Measurements from ENCODE around the gene ATP5F1D.
A peak's percentile ranks its signal among the peaks of the same experiment; 100 is the strongest.

ATP5F1D gene

GRCh38 chr19:1268226-1269064 lies 26.9 kb downstream of the ATP5F1D start:
- peak overlapping the region; percentile 78; the same call in 1 of the 2 replicates for H3K4me3 ChIP-seq (replicated peaks; ENCODE audit: low read depth, low read length)
- TF ChIP-seq CTCF (IDR thresholded peaks at IDR 0.05; ENCODE audit: low read depth, low read length, missing control alignments) = no peak
- DNase-seq (ENCODE audit: extremely low read depth, low read depth) = no peak

- peak within 1 kb of the TSS; percentile 78 for H3K4me3 ChIP-seq (replicated peaks; ENCODE audit: low read depth, low read length)
- DNase-seq (ENCODE audit: extremely low read depth, low read depth) = peak; percentile 86
- no peak for TF ChIP-seq CTCF (IDR thresholded peaks at IDR 0.05; ENCODE audit: low read depth, low read length, missing control alignments)
These were observed 27.5 kb downstream of the ATP5F1D start, which contains the start of gene CIRBP for GRCh38 chr19:1269065-1269477. TSS of gene CIRBP (plus strand) at chr19:1269332. CDS start at chr19:1270934, 1,602 bp downstream.

GRCh38 chr19:1269478-1270212 lies 28.1 kb downstream of the ATP5F1D start:
- no peak for TF ChIP-seq CTCF (IDR thresholded peaks at IDR 0.05; ENCODE audit: low read depth, low read length, missing control alignments)
- DNase-seq (ENCODE audit: extremely low read depth, low read depth) = peak; percentile 65
- peak overlapping the region; percentile 78 for H3K4me3 ChIP-seq (replicated peaks; ENCODE audit: low read depth, low read length)

GRCh38 chr19:1270213-1270853 lies 28.8 kb downstream of the ATP5F1D start:
- TF ChIP-seq CTCF (IDR thresholded peaks at IDR 0.05; ENCODE audit: low read depth, low read length, missing control alignments) = no peak
- no peak for DNase-seq (ENCODE audit: extremely low read depth, low read depth)
- H3K4me3 ChIP-seq (replicated peaks; ENCODE audit: low read depth, low read length) = peak overlapping the region; percentile 78

- TF ChIP-seq CTCF (IDR thresholded peaks at IDR 0.05; ENCODE audit: low read depth, low read length, missing control alignments) = no peak
- H3K4me3 ChIP-seq (replicated peaks; ENCODE audit: low read depth, low read length) = peak overlapping the region; percentile 78
- DNase-seq (ENCODE audit: extremely low read depth, low read depth) = no peak
These were observed 29.4 kb downstream of the ATP5F1D start for GRCh38 chr19:1270854-1271527.
